ENCODE measurements around the gene NFKB1.

- TF ChIP-seq, protein P1, sequence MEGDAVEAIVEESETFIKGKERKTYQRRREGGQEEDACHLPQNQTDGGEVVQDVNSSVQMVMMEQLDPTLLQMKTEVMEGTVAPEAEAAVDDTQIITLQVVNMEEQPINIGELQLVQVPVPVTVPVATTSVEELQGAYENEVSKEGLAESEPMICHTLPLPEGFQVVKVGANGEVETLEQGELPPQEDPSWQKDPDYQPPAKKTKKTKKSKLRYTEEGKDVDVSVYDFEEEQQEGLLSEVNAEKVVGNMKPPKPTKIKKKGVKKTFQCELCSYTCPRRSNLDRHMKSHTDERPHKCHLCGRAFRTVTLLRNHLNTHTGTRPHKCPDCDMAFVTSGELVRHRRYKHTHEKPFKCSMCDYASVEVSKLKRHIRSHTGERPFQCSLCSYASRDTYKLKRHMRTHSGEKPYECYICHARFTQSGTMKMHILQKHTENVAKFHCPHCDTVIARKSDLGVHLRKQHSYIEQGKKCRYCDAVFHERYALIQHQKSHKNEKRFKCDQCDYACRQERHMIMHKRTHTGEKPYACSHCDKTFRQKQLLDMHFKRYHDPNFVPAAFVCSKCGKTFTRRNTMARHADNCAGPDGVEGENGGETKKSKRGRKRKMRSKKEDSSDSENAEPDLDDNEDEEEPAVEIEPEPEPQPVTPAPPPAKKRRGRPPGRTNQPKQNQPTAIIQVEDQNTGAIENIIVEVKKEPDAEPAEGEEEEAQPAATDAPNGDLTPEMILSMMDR (IDR thresholded peaks at IDR 0.05): no peak
- no peak for TF ChIP-seq POLR2A (IDR thresholded peaks at IDR 0.05)
Measured at GRCh38 chr4:102553982-102554381, 52.8 kb downstream of the NFKB1 start.
